Measurements from ENCODE around the gene OAS2.

Gene OAS2

DNA sequence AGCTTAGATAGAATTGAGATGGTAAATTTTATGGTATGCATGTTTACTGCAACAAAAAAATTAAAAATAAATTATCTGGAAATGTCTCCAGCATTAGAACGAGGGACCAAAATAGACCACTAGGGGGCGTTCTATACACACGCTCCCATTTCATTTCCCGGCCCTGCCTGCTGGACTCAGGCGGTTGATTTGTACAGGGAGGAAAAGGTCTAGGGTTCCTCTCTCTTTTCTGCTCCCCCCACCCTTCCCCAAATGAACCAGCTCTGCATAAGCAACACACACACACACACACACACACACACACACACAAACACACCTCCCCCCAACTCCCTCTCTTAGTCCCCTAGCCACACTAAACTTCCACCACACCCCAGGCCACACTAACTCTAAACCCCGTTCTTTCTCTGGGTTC is 70.4 kb downstream of the OAS2 start:
- H3K9me3 Mint-ChIP-seq (ENCODE audit: low read depth), result no peaks in the 10 kb centered on the region
- no peaks in the 10 kb centered on the region for H3K36me3 Mint-ChIP-seq
- H3K4me1 Mint-ChIP-seq (ENCODE audit: low read depth), result peaks cover 14% of the 10 kb centered on the region
- no peak overlapping the region for H3K27ac Mint-ChIP-seq
- no peak overlapping the region for H3K4me3 Mint-ChIP-seq
- H3K27me3 Mint-ChIP-seq, result no peaks in the 10 kb centered on the region

GRCh38 chr12:113049976-113050742 is 71.8 kb downstream of the OAS2 start:
- Mint-ChIP-seq H3K4me3 (no peak overlapping the region), H3K9me3 (ENCODE audit: low read depth) (no peaks in the 10 kb centered on the region), H3K4me1 (ENCODE audit: low read depth) (peaks cover 15% of the 10 kb centered on the region), H3K27ac (no peak overlapping the region), H3K36me3 (no peaks in the 10 kb centered on the region), H3K27me3 (no peaks in the 10 kb centered on the region)

GRCh38 chr12:113050795-113051194 is 72.5 kb downstream of the OAS2 start:
- H3K4me1 Mint-ChIP-seq (ENCODE audit: low read depth), result peaks cover 17% of the 10 kb centered on the region
- no peaks in the 10 kb centered on the region for H3K36me3 Mint-ChIP-seq
- H3K4me3 Mint-ChIP-seq, result no peak overlapping the region
- H3K9me3 Mint-ChIP-seq (ENCODE audit: low read depth), result no peaks in the 10 kb centered on the region
- H3K27ac Mint-ChIP-seq, result no peak overlapping the region
- no peaks in the 10 kb centered on the region for H3K27me3 Mint-ChIP-seq

DNA sequence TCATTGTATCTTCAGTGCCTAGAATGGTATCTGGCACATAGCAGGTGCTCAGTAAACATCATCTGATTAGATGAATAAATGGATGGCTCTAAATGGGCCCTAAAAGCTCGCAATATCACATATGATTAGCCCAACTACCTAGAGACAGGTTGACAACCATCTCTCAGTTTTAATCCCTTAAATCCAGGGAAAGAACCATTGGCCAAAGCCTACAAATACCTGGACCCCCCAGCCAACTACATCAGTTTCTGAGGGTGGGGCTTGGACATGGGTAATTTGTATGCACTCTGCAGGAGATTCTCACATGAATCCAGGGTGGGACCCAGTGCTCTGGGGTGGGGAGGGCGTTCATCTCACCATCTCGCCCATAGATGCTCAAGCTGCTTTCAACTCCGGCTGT is 73.4 kb downstream of the OAS2 start:
- Mint-ChIP-seq H3K9me3 (ENCODE audit: low read depth) (no peaks in the 10 kb centered on the region), H3K27me3 (no peaks in the 10 kb centered on the region), H3K36me3 (no peaks in the 10 kb centered on the region), H3K27ac (no peak overlapping the region), H3K4me1 (ENCODE audit: low read depth) (peaks cover 21% of the 10 kb centered on the region), H3K4me3 (no peak overlapping the region)

- Mint-ChIP-seq H3K9me3 (ENCODE audit: low read depth) (no peaks in the 10 kb centered on the region), H3K4me3 (no peak overlapping the region), H3K27ac (no peak overlapping the region), H3K4me1 (ENCODE audit: low read depth) (peaks cover 21% of the 10 kb centered on the region), H3K36me3 (no peaks in the 10 kb centered on the region), H3K27me3 (no peaks in the 10 kb centered on the region)
These were observed 74.0 kb downstream of the OAS2 start for GRCh38 chr12:113052326-113052725.

GRCh38 chr12:113054948-113055486 is 76.7 kb downstream of the OAS2 start:
- Mint-ChIP-seq H3K4me3 (peak overlapping the region; percentile 52), H3K9me3 (ENCODE audit: low read depth) (no peaks in the 10 kb centered on the region), H3K27me3 (no peaks in the 10 kb centered on the region), H3K27ac (peak overlapping the region; percentile 64), H3K36me3 (no peaks in the 10 kb centered on the region), H3K4me1 (ENCODE audit: low read depth) (peaks cover 21% of the 10 kb centered on the region)

GRCh38 chr12:113055594-113056380 is 77.5 kb downstream of the OAS2 start:
- Mint-ChIP-seq H3K4me3 (peak overlapping the region; percentile 75), H3K27ac (no peak overlapping the region), H3K36me3 (no peaks in the 10 kb centered on the region), H3K4me1 (ENCODE audit: low read depth) (peaks cover 21% of the 10 kb centered on the region), H3K9me3 (ENCODE audit: low read depth) (no peaks in the 10 kb centered on the region), H3K27me3 (no peaks in the 10 kb centered on the region)

DNA sequence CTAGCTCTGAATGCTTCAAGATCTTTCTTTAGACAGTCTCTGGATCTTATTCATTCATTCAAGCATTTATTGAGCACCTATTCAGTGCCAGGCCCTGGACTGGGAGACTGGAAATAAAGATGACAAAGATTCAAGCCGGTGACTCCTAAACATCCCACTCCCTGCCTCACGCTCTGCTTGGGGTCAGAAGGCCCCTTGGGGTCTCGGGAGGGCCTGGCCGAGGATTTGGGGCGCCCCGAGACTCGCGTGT is 78.0 kb downstream of the OAS2 start:
- Mint-ChIP-seq H3K36me3 (no peaks in the 10 kb centered on the region), H3K9me3 (ENCODE audit: low read depth) (no peaks in the 10 kb centered on the region), H3K4me1 (ENCODE audit: low read depth) (peaks cover 23% of the 10 kb centered on the region), H3K4me3 (peak overlapping the region; percentile 75), H3K27ac (no peak overlapping the region), H3K27me3 (no peaks in the 10 kb centered on the region)

- no peaks in the 10 kb centered on the region for H3K9me3 Mint-ChIP-seq (ENCODE audit: low read depth)
These were observed 78.5 kb downstream of the OAS2 start, which contains the start of gene DTX1 for GRCh38 chr12:113056631-113057488. DTX1 (plus strand) TSS chr12:113056730; CDS start chr12:113058193, 1,463 bp downstream.

DNA sequence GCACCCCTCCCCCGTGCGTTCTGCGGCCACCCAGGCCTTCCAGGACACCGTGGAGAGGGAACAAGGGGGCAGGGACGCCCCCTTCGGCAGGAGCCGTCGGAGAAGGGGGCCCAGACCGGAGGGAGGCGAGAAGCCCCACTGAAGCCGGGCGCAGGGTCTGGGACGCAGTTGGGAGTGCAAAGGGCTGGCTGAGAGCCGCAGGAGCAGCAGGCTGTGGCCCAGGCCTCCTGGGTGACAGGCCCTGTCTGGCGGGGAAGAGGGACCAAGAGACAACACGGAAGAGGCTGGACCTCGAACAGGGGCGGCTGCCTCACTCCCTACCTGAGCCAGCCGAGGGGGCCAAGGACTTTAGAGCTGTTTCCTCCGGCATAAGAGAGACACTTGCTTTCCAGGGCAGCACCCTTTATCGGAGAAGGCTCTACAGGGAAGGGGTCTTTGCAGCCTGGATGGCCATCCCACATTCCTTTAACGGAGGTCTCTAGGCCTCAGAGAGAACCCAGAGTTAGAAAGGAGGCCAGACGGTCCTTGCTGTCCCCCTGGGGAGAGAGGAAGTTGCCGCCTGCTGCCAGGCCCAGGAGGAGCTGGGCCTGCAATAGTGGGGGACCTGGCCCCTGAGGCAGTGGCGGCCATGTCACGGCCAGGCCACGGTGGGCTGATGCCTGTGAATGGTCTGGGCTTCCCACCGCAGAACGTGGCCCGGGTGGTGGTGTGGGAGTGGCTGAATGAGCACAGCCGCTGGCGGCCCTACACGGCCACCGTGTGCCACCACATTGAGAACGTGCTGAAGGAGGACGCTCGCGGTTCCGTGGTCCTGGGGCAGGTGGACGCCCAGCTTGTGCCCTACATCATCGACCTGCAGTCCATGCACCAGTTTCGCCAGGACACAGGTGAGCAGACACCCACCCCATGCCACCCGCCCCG is 79.5 kb downstream of the OAS2 start:
- Mint-ChIP-seq H3K36me3 (no peaks in the 10 kb centered on the region), H3K4me1 (ENCODE audit: low read depth) (peaks cover 15% of the 10 kb centered on the region), H3K9me3 (ENCODE audit: low read depth) (no peaks in the 10 kb centered on the region), H3K4me3 (peak overlapping the region; percentile 35), H3K27me3 (no peaks in the 10 kb centered on the region), H3K27ac (no peak overlapping the region)

More at GRCh38 chr12:113056631-113057488, 78.5 kb downstream of the OAS2 start, which contains the start of gene DTX1:
- peaks cover 23% of the 10 kb centered on the region for H3K4me1 Mint-ChIP-seq (ENCODE audit: low read depth)
- peak within 1 kb of the TSS; percentile 75 for H3K4me3 Mint-ChIP-seq
- H3K27me3 Mint-ChIP-seq, result no peaks in the 10 kb centered on the region
- no peaks in the 10 kb centered on the region for H3K36me3 Mint-ChIP-seq
- no peak within 1 kb of the TSS for H3K27ac Mint-ChIP-seq

DNA sequence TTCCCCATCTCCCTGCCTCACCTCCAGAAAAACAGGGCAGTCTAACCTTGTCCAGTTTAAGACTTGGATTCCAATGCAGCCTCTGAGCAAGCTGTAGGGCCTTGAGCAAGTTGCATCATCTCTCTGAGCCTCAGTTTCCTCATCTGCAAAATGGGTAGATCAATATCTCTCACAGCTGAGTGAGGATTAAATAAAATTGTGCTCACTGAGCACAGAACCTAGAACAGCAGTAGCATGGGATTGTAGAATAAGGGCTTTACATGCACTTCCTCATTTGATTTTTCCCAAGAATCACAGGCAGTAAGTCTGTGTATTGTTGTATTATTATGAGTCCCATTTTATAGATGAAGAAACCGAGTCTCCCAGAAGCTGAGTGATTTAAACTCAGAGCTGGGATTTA is 80.2 kb downstream of the OAS2 start:
- Mint-ChIP-seq H3K27ac (no peak overlapping the region), H3K9me3 (ENCODE audit: low read depth) (no peaks in the 10 kb centered on the region), H3K4me3 (no peak overlapping the region), H3K27me3 (no peaks in the 10 kb centered on the region), H3K4me1 (ENCODE audit: low read depth) (peaks cover 13% of the 10 kb centered on the region), H3K36me3 (no peaks in the 10 kb centered on the region)

DNA sequence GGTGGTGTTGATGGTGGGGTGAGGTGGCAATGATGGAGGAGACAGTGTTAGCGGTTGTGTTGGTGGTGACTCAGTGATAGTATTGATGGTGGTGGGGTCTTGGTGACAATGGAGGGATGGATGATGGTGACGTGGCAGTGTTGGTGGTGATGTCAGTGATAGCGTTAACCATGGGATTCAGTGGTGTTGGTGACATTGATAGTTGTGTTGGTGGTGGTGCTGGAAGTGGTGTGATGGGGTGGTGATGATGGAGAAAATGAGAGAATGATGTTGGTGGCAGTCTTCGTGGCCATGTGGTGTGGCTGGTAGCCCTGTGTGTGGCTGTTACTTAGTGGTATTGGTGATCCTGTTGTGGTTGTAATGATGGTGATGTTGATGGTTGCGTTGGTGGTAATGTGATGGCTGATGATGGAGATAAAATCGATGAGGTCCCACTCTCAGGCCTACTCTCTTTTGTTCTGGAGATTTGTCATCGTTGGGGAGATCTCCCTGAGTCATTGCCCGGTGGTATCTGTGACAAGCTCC is 80.8 kb downstream of the OAS2 start:
- Mint-ChIP-seq H3K27ac (no peak overlapping the region), H3K27me3 (no peaks in the 10 kb centered on the region), H3K4me3 (no peak overlapping the region), H3K36me3 (no peaks in the 10 kb centered on the region), H3K4me1 (ENCODE audit: low read depth) (peaks cover 13% of the 10 kb centered on the region), H3K9me3 (ENCODE audit: low read depth) (no peaks in the 10 kb centered on the region)

DNA sequence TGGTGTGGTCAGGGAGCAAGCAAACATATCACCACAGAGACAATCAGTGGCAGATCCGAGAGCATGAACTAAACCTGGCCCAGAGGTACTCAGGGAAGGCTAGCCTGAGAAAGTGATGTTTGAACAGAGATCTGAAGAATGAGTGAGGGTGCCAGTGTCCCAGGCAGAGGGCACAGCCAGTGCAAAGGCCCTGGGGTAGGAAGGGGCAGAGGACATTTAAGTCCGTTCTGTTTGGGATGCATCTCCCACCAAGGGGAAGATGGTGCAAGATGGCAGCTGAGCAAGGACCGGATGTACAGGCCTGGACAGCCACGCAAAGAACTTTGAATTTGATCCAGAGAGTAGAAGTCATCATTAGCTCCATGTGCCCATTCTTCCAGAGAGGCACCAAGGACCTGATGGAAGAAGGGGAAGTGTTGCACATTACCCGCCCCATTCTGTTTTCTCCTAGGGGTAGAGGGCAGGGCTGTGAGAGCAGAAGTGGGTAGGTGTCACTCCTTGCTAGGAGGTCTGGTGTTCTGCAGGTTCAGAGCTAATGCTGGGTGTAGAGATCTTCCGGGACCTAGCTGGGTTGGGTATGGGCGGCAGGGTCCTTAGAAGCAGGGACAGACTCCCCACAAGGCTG is 82.1 kb downstream of the OAS2 start:
- Mint-ChIP-seq H3K4me1 (ENCODE audit: low read depth) (peaks cover 16% of the 10 kb centered on the region), H3K9me3 (ENCODE audit: low read depth) (no peaks in the 10 kb centered on the region), H3K27ac (no peak overlapping the region), H3K36me3 (no peaks in the 10 kb centered on the region), H3K27me3 (no peaks in the 10 kb centered on the region), H3K4me3 (no peak overlapping the region)
